NCI-H2107 (cell line): ENCODE measurements around the gene TMEM117.

Experiments
- DNase-seq: peaks from one replicate; lab custom pipeline; 2025; lab: John Stamatoyannopoulos, UW

Gene TMEM117

GRCh38 chr12:43884683-43885410, 49.0 kb downstream of the TMEM117 start:
- DNase-seq = no peak

- no peak for DNase-seq
These were observed 51.5 kb downstream of the TMEM117 start for GRCh38 chr12:43887397-43887796.

- DNase-seq = no peak
These were observed 56.1 kb downstream of the TMEM117 start for GRCh38 chr12:43891856-43892574.

GRCh38 chr12:43893670-43894069, 57.8 kb downstream of the TMEM117 start:
- no peak for DNase-seq

GRCh38 chr12:43895580-43896206, 59.8 kb downstream of the TMEM117 start:
- no peak for DNase-seq

- DNase-seq = no peak
These were observed 60.6 kb downstream of the TMEM117 start for GRCh38 chr12:43896496-43896895.

- no peak for DNase-seq
These were observed 62.6 kb downstream of the TMEM117 start for GRCh38 chr12:43898474-43898873.

GRCh38 chr12:43899574-43899973, 63.7 kb downstream of the TMEM117 start:
- DNase-seq = no peak

GRCh38 chr12:43903686-43904085, 67.8 kb downstream of the TMEM117 start:
- DNase-seq = no peak

GRCh38 chr12:43912859-43913258, 77.0 kb downstream of the TMEM117 start:
- DNase-seq = no peak

- no peak for DNase-seq
These were observed 78.5 kb downstream of the TMEM117 start for GRCh38 chr12:43914391-43914790.

- no peak for DNase-seq
These were observed 79.1 kb downstream of the TMEM117 start for GRCh38 chr12:43914923-43915468.

- DNase-seq = no peak
These were observed 82.0 kb downstream of the TMEM117 start for GRCh38 chr12:43917896-43918295.

GRCh38 chr12:43921666-43922337, 85.9 kb downstream of the TMEM117 start:
- DNase-seq = no peak

- no peak for DNase-seq
These were observed 94.2 kb downstream of the TMEM117 start for GRCh38 chr12:43930032-43930431.

- DNase-seq = no peak
These were observed 95.3 kb downstream of the TMEM117 start for GRCh38 chr12:43931187-43931586.

- DNase-seq = no peak
These were observed 99.7 kb downstream of the TMEM117 start for GRCh38 chr12:43935581-43935980.

GRCh38 chr12:43937947-43938346, 102.1 kb downstream of the TMEM117 start:
- no peak for DNase-seq

- DNase-seq = no peak
These were observed 106.5 kb downstream of the TMEM117 start for GRCh38 chr12:43942379-43942778.

GRCh38 chr12:43945983-43946382, 110.1 kb downstream of the TMEM117 start:
- DNase-seq = no peak

- no peak for DNase-seq
These were observed 115.4 kb downstream of the TMEM117 start for GRCh38 chr12:43951286-43951685.

- DNase-seq = no peak
These were observed 122.0 kb downstream of the TMEM117 start for GRCh38 chr12:43957732-43958372.
